ENCODE measurements around the gene DGKH. TPM values are rescaled to one million over a fixed set of nuclear protein-coding genes. Genes with fewer than 3 reads are reported as not detected.

DGKH gene
- total and polyA plus RNA-seq, 9 of the 15 experiments (the other 6 are each of a cell fraction or from before 2014, with no cell fraction given), result 0.38 to 4.4 (median 3.1) TPM

DNA sequence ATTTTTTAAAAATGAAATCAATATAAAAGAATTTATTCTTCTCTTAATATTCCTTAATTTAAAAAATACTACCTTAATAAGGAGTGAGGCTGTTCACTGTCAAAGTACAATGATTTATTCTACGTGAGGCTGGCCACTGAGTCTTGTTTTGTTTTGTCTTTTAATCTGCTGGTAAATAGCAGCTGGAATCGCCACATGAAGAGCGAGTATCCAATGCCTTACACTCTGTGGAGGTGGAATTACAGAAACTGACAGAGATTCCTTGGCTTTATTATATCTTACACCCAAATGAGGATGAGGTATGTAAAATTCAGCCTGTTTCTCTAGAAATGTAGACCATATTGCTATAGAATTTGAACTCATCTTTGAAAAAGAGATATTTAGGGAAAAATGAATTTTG, 170.6 kb downstream of the DGKH start:
- Histone ChIP-seq H3K36me3 (ENCODE audit: control insufficient read depth, insufficient read depth, low read length) (peaks cover 18% of the 10 kb centered on the region; the same call in 1 of the 3 replicates), H3K4me3 (no peak overlapping the region), H3K9me1 (ENCODE audit: control insufficient read depth, insufficient read depth, low read length) (no peaks in the 10 kb centered on the region), H3K9me3 (replicated peaks; ENCODE audit: control insufficient read depth, insufficient read depth, low read depth, low read length) (no peaks in the 10 kb centered on the region), H2AFZ (ENCODE audit: low read depth, low read length) (no peak overlapping the region), H3K9ac (ENCODE audit: insufficient read depth in 1 of 2, low read depth in 2 of 2, low read length in 2 of 2) (no peak overlapping the region), H3K27ac (ENCODE audit: extremely low read depth, low read depth, low read length) (no peak overlapping the region), H3K4me1 (replicated peaks in 1 of 2; ENCODE audit: control insufficient read depth in 2 of 2, insufficient read depth in 2 of 2, low read length in 2 of 2) (no peaks in the 10 kb centered on the region; a peak in 2 of 5 replicates), H3K27me3 (ENCODE audit: control insufficient read depth in 2 of 2, insufficient read depth in 2 of 2, low read length in 2 of 2) (no peaks in the 10 kb centered on the region), H3K79me2 (ENCODE audit: control insufficient read depth, insufficient read depth, low read length) (no peaks in the 10 kb centered on the region), H3K4me2 (ENCODE audit: insufficient read depth, low read length) (no peak overlapping the region), H4K20me1 (replicated peaks; ENCODE audit: control insufficient read depth, insufficient read depth, low read length) (no peaks in the 10 kb centered on the region)
- no peak for ATAC-seq
- intact Hi-C loops (cut with micrococcal nuclease), result loop anchor here (5.0 to 10.0 kb wide), 3 partner anchors 174 to 552 kb away; partner anchors contain the start of gene DGKH
- TF ChIP-seq MTA2 (IDR thresholded peaks at IDR 0.05; ENCODE audit: low read depth), result no peak
- no peak for TF ChIP-seq MXI1 (IDR thresholded peaks at IDR 0.05; ENCODE audit: low read depth, low read length)
- TF ChIP-seq GATAD2B (IDR thresholded peaks at IDR 0.05; ENCODE audit: borderline replicate concordance), result no peak
- TF ChIP-seq ZNF696 (CRISPR knock-in tag; conservative IDR thresholded peaks at IDR 0.05), result no peak
- TF ChIP-seq SREBF2 (CRISPR knock-in tag; IDR thresholded peaks at IDR 0.05), result no peak
- TF ChIP-seq ZNF253 (CRISPR knock-in tag; conservative IDR thresholded peaks at IDR 0.05), result no peak
- TF ChIP-seq HDGF (IDR thresholded peaks at IDR 0.05), result no peak
- no peak for TF ChIP-seq RNF2 (IDR thresholded peaks at IDR 0.05)
- 86% methylated on average over 3 of the region's 3 CpGs for WGBS (ENCODE audit: insufficient coverage, low coverage, missing lambda C conversion rate)
- ChIA-PET POLR2A (interaction anchor here (1.3 kb wide), 1 partner anchor 18 kb away, joined by 3 read pairs; no protein-coding TSS in a partner anchor), CTCF (ENCODE audit: low intra/inter-chr PET ratio) (no interaction called here)
- BruUV-seq (replicated peaks), result no TSS peak
- no peak for DNase-seq (ENCODE audit: extremely low read depth in 1 of 4, low spot score in 3 of 4)
- FAIRE-seq, result no peak
- in situ Hi-C loops (cut with MboI), result no loop called here

GRCh38 chr13:42219876-42220275, 171.4 kb downstream of the DGKH start:
- no peak overlapping the region for H2AFZ ChIP-seq (ENCODE audit: low read depth, low read length)
- POLR2A ChIA-PET, result interaction anchor here (1.3 kb wide), 1 partner anchor 19 kb away, joined by 3 read pairs; no protein-coding TSS in a partner anchor

More at GRCh38 chr13:42219876-42220275, 171.4 kb downstream of the DGKH start:
- H3K9ac ChIP-seq (ENCODE audit: insufficient read depth in 1 of 2, low read depth in 2 of 2, low read length in 2 of 2), result no peak overlapping the region
- peaks cover 15% of the 10 kb centered on the region; the same call in 1 of the 3 replicates for H3K36me3 ChIP-seq (ENCODE audit: control insufficient read depth, insufficient read depth, low read length)
- H3K4me3 ChIP-seq, result no peak overlapping the region
- 75% methylated on average over 1 of the region's 1 CpG for WGBS (ENCODE audit: insufficient coverage, low coverage, missing lambda C conversion rate)
- FAIRE-seq (no peak), DNase-seq (ENCODE audit: extremely low read depth in 1 of 4, low spot score in 3 of 4) (no peak), ATAC-seq (no peak)
- H3K4me2 ChIP-seq (ENCODE audit: insufficient read depth, low read length), result no peak overlapping the region
- in situ Hi-C loops (cut with MboI), result no loop called here
- H3K9me1 ChIP-seq (ENCODE audit: control insufficient read depth, insufficient read depth, low read length), result no peaks in the 10 kb centered on the region
- intact Hi-C loops (cut with micrococcal nuclease), result loop anchor here (5.0 to 10.0 kb wide), 3 partner anchors 175 to 553 kb away; partner anchors contain the start of gene DGKH
- no peaks in the 10 kb centered on the region; a peak in 2 of 5 replicates for H3K4me1 ChIP-seq (replicated peaks in 1 of 2; ENCODE audit: control insufficient read depth in 2 of 2, insufficient read depth in 2 of 2, low read length in 2 of 2)
- BruUV-seq (replicated peaks), result no TSS peak
- H3K27me3 ChIP-seq (ENCODE audit: control insufficient read depth in 2 of 2, insufficient read depth in 2 of 2, low read length in 2 of 2), result no peaks in the 10 kb centered on the region
- no peaks in the 10 kb centered on the region for H3K9me3 ChIP-seq (replicated peaks; ENCODE audit: control insufficient read depth, insufficient read depth, low read depth, low read length)
- no peaks in the 10 kb centered on the region for H4K20me1 ChIP-seq (replicated peaks; ENCODE audit: control insufficient read depth, insufficient read depth, low read length)
- no peak overlapping the region for H3K27ac ChIP-seq (ENCODE audit: extremely low read depth, low read depth, low read length)
- no peaks in the 10 kb centered on the region for H3K79me2 ChIP-seq (ENCODE audit: control insufficient read depth, insufficient read depth, low read length)
- TF ChIP-seq ZNF316 (IDR thresholded peaks at IDR 0.05), result peak; percentile 30; the same call in 1 of the 2 replicates
- TF ChIP-seq OTX1 (CRISPR knock-in tag; IDR thresholded peaks at IDR 0.05), result no peak
- CTCF ChIA-PET (ENCODE audit: low intra/inter-chr PET ratio), result no interaction called here

All from K562 (cell line).